Psoas muscle (tissue), 8 donors: Measurements from ENCODE around the gene TSSK6. TPM values are rescaled to one million over a fixed set of nuclear protein-coding genes. Genes with fewer than 3 reads are reported as not detected.

ENCODE experiments used
- ATAC-seq, 4 donors: fragments of 200-7000 bp; cut with Tn5 transposase; one replicate each; pipeline ENCODE4 v1.9.1; 2020; ENCODE audit warnings: moderate library complexity in 3 of 4, mild to moderate bottlenecking in 2 of 4
- DNase-seq, 2 donors: peaks; one replicate each; pipeline ENCODE4 v3.0.0-alpha.2; 2020
- H3K27ac ChIP-seq: fragments of 200-600 bp; one replicate; pipeline ENCODE4 v1.8.0; 2022
- H3K27me3 ChIP-seq, 3 donors: fragments of 200-600 bp in 1 of 3; one replicate each; pipeline versions ENCODE4 v1.6.1 to v1.8.0; 2013 to 2022; ENCODE audit warnings: low read length in 2 of 3, mild to moderate bottlenecking in 2 of 3, moderate library complexity in 1 of 3; ENCODE audit not compliant: insufficient read depth in 3 of 3
- H3K36me3 ChIP-seq, 2 donors: fragments of 200-600 bp in 1 of 2; one replicate each; pipeline versions ENCODE4 v1.6.1 to v1.8.0; 2013 to 2022; ENCODE audit warnings: low read depth in 1 of 2, mild to moderate bottlenecking in 1 of 2, moderate library complexity in 1 of 2; ENCODE audit not compliant: insufficient read depth in 1 of 2
- H3K4me1 ChIP-seq: fragments of 200-600 bp; one replicate; pipeline ENCODE4 v1.8.0; 2022
- H3K4me3 ChIP-seq: fragments of 200-600 bp; one replicate; pipeline ENCODE4 v1.8.0; 2022; ENCODE audit warnings: mild to moderate bottlenecking
- H3K9me3 ChIP-seq: fragments of 200-600 bp; one replicate; pipeline ENCODE4 v1.8.0; 2022
- CTCF ChIP-seq: fragments of 200-600 bp; IDR thresholded peaks from one replicate; pipeline ENCODE4 v1.8.0; 2022; ENCODE audit warnings: antibody characterized with exemption
- WGBS, 3 donors: extraction: QIAGEN DNeasy Blood & Tissue Kit; methylation state at CpG; one replicate each; pipeline versions ENCODE4 v1.1.6 to v1.1.7; 2013; 5-methylcytosine and 5-hydroxymethylcytosine counted together
- intact Hi-C, 2 donors: fragments of 100-400 bp; cut with DNase I; formaldehyde crosslinking; loops; one replicate each; pipeline versions ENCODE4 v1.11.0 to v1.14.2; 2022
- polyA plus RNA-seq, 3 donors: library from polyadenylated mRNA; stranded (reverse); fragments of 200-250 nt; gene quantifications; one replicate each; pipeline ENCODE4 v1.2.3, GENCODE V29; 2013
- total RNA-seq, 4 donors: library from RNA; stranded (reverse); fragmentation: NEBNext Ultra II Directional in 2 of 4; extraction: Animal tissue kit (Norgen Biotek cat#: 25700) in 2 of 4; gene quantifications; one replicate each; pipeline versions ENCODE4 v1.2.1 to v1.2.4, GENCODE V29; 2021 to 2023
- donor health status: healthy with polysubstance abuse.
- donor health status: DM: no; HTN: no; CAD: no; lungs with moderate emphysema.
- donor health status: Bipolar disorder and iron deficiency.
- donor health status: healthy.
- donor health status: DM: yes; HTN: yes; CAD: no.
- donor health status: DM: no; HTN: no; CAD: no.
- donor health status: DM: no; HTN: no; CAD: no.
- donor health status: DM: yes; HTN: yes; CAD: no.

The TSSK6 gene
- total and polyA plus RNA-seq, 7 donors = 0.37 to 3.2 (median 0.99) TPM; not detected in 1

- intact Hi-C loops = no loop called here
- Histone ChIP-seq H3K9me3 (no peaks in the 10 kb centered on the region), H3K4me3 (no peak overlapping the region), H3K36me3 (peaks cover 0 to 51% of the 10 kb centered on the region in 2 donors), H3K27ac (no peak overlapping the region), H3K4me1 (peaks cover under 1% of the 10 kb centered on the region), H3K27me3 (no peaks in the 10 kb centered on the region)
- TF ChIP-seq CTCF = no peak
- ATAC-seq (no peak), DNase-seq (no peak)
- 91 to 95% (median 92%) methylated on average over 9 of the region's 9 CpGs for WGBS, 3 donors
These were observed 12.0 kb upstream of the TSSK6 start for GRCh38 chr19:19527371-19527656.

- intact Hi-C loops = no loop called here
- H3K27me3 ChIP-seq = no peaks in the 10 kb centered on the region
- no peak overlapping the region for H3K4me3 ChIP-seq
- H3K36me3 ChIP-seq = peaks cover 0 to 51% of the 10 kb centered on the region in 2 donors
- H3K9me3 ChIP-seq = no peaks in the 10 kb centered on the region
- TF ChIP-seq CTCF = no peak
- no peaks in the 10 kb centered on the region for H3K4me1 ChIP-seq
- WGBS, 3 donors = 84 to 85% (median 84%) methylated on average over 26 to 28 of the region's 28 CpGs
- DNase-seq (no peak), ATAC-seq (no peak)
- H3K27ac ChIP-seq = no peak overlapping the region
These were observed 11.4 kb upstream of the TSSK6 start for GRCh38 chr19:19526581-19527370.

- no peak overlapping the region for H3K27ac ChIP-seq
- peaks cover 0 to 53% of the 10 kb centered on the region in 2 donors for H3K36me3 ChIP-seq
- ATAC-seq (no peak), DNase-seq (no peak)
- intact Hi-C loops = no loop called here
- TF ChIP-seq CTCF = no peak
- WGBS, 3 donors = 87 to 91% (median 89%) methylated on average over 19 to 23 of the region's 23 CpGs
- H3K9me3 ChIP-seq = no peaks in the 10 kb centered on the region
- H3K4me1 ChIP-seq = peaks cover 3% of the 10 kb centered on the region
- no peaks in the 10 kb centered on the region for H3K27me3 ChIP-seq
- no peak overlapping the region for H3K4me3 ChIP-seq
These were observed 10.4 kb upstream of the TSSK6 start for GRCh38 chr19:19525611-19526380.

- Histone ChIP-seq H3K27me3 (no peaks in the 10 kb centered on the region), H3K4me3 (no peak overlapping the region), H3K36me3 (peaks cover 0 to 64% of the 10 kb centered on the region in 2 donors), H3K9me3 (no peaks in the 10 kb centered on the region), H3K27ac (no peak overlapping the region), H3K4me1 (peaks cover 8% of the 10 kb centered on the region)
- 84 to 95% (median 89%) methylated on average over 7 of the region's 7 CpGs for WGBS, 3 donors
- ATAC-seq (no peak), DNase-seq (no peak)
- no peak for TF ChIP-seq CTCF
- intact Hi-C loops = no loop called here
These were observed 8.7 kb upstream of the TSSK6 start for GRCh38 chr19:19524053-19524452.
